ENCODE measurements around the gene RHBDL1. TPM values are rescaled to one million over a fixed set of nuclear protein-coding genes. Genes with fewer than 3 reads are reported as not detected.

Gene RHBDL1
- total RNA-seq, 1 experiment from 2014 or later: 2.9 TPM

GRCh38 chr16:722835-723633 lies 47.6 kb downstream of the RHBDL1 start:
- Histone ChIP-seq H3K4me1 (peaks cover 25% of the 10 kb centered on the region), H3K4me3 (ENCODE audit: low read depth, low read length) (no peak overlapping the region), H3K9me3 (no peaks in the 10 kb centered on the region), H3K36me3 (ENCODE audit: control insufficient read depth, insufficient read depth, low read length) (no peaks in the 10 kb centered on the region), H3K27me3 (replicated peaks; ENCODE audit: control insufficient read depth, insufficient read depth, low read length) (no peaks in the 10 kb centered on the region)
- TF ChIP-seq CTCF (IDR thresholded peaks at IDR 0.05; ENCODE audit: insufficient read depth in 1 of 2, low read depth in 1 of 2, low read length in 1 of 2, severe bottlenecking in 1 of 2, unreplicated experiment in 1 of 2): no peak
- ChIA-PET CTCF (no interaction called here), POLR2A (no interaction called here)
- intact Hi-C loops (cut with micrococcal nuclease; ENCODE audit: unreplicated experiment): no loop called here
- BruUV-seq (replicated peaks): no TSS peak
- no peaks in the 10 kb centered on the region for H3K9me3 Mint-ChIP-seq (ENCODE audit: unreplicated experiment)
- no peaks in the 10 kb centered on the region for H3K4me1 Mint-ChIP-seq (ENCODE audit: low read depth, unreplicated experiment)
- H3K4me3 Mint-ChIP-seq (ENCODE audit: unreplicated experiment): peak overlapping the region; percentile 24
- no peak for DNase-seq
- peaks cover 6% of the 10 kb centered on the region for H3K36me3 Mint-ChIP-seq (ENCODE audit: insufficient read depth, unreplicated experiment)
- no peaks in the 10 kb centered on the region for H3K27me3 Mint-ChIP-seq (ENCODE audit: insufficient read depth, unreplicated experiment)
- H3K27ac Mint-ChIP-seq (ENCODE audit: unreplicated experiment): no peak overlapping the region

- H3K9me3 Mint-ChIP-seq (ENCODE audit: unreplicated experiment): no peaks in the 10 kb centered on the region
- no peak overlapping the region for H3K27ac Mint-ChIP-seq (ENCODE audit: unreplicated experiment)
- no peak overlapping the region for H3K4me3 Mint-ChIP-seq (ENCODE audit: unreplicated experiment)
- Histone ChIP-seq H3K9me3 (no peaks in the 10 kb centered on the region), H3K4me1 (peaks cover 24% of the 10 kb centered on the region), H3K4me3 (ENCODE audit: low read depth, low read length) (no peak overlapping the region), H3K36me3 (ENCODE audit: control insufficient read depth, insufficient read depth, low read length) (no peaks in the 10 kb centered on the region), H3K27me3 (replicated peaks; ENCODE audit: control insufficient read depth, insufficient read depth, low read length) (no peaks in the 10 kb centered on the region)
- peaks cover 6% of the 10 kb centered on the region for H3K36me3 Mint-ChIP-seq (ENCODE audit: insufficient read depth, unreplicated experiment)
- intact Hi-C loops (cut with micrococcal nuclease; ENCODE audit: unreplicated experiment): no loop called here
- BruUV-seq (replicated peaks): no TSS peak
- H3K27me3 Mint-ChIP-seq (ENCODE audit: insufficient read depth, unreplicated experiment): no peaks in the 10 kb centered on the region
- no peak for TF ChIP-seq CTCF (IDR thresholded peaks at IDR 0.05; ENCODE audit: insufficient read depth in 1 of 2, low read depth in 1 of 2, low read length in 1 of 2, severe bottlenecking in 1 of 2, unreplicated experiment in 1 of 2)
- DNase-seq: no peak
- POLR2A ChIA-PET: no interaction called here
- CTCF ChIA-PET: interaction anchor here (0.7 kb wide), 1 partner anchor 9 kb away, joined by 4 read pairs; no protein-coding TSS in a partner anchor
- H3K4me1 Mint-ChIP-seq (ENCODE audit: low read depth, unreplicated experiment): no peaks in the 10 kb centered on the region
Observed at GRCh38 chr16:723695-724094, 48.2 kb downstream of the RHBDL1 start.

- H3K27me3 ChIP-seq (replicated peaks; ENCODE audit: control insufficient read depth, insufficient read depth, low read length): no peaks in the 10 kb centered on the region
- no peaks in the 10 kb centered on the region for H3K9me3 ChIP-seq
- Mint-ChIP-seq H3K27ac (ENCODE audit: unreplicated experiment) (no peak overlapping the region), H3K9me3 (ENCODE audit: unreplicated experiment) (no peaks in the 10 kb centered on the region), H3K4me3 (ENCODE audit: unreplicated experiment) (no peak overlapping the region), H3K4me1 (ENCODE audit: low read depth, unreplicated experiment) (no peaks in the 10 kb centered on the region), H3K27me3 (ENCODE audit: insufficient read depth, unreplicated experiment) (no peaks in the 10 kb centered on the region), H3K36me3 (ENCODE audit: insufficient read depth, unreplicated experiment) (peaks cover 8% of the 10 kb centered on the region)
- H3K36me3 ChIP-seq (ENCODE audit: control insufficient read depth, insufficient read depth, low read length): no peaks in the 10 kb centered on the region
- H3K4me1 ChIP-seq: peaks cover 17% of the 10 kb centered on the region
- POLR2A ChIA-PET: no interaction called here
- BruUV-seq (replicated peaks): no TSS peak
- CTCF ChIA-PET: interaction anchor here (0.6 to 1.0 kb wide), 4 partner anchors 8 to 76 kb away, joined by 3 to 12 read pairs (median 4); no protein-coding TSS in a partner anchor
- H3K4me3 ChIP-seq (ENCODE audit: low read depth, low read length): no peak overlapping the region
- intact Hi-C loops (cut with micrococcal nuclease; ENCODE audit: unreplicated experiment): no loop called here
- TF ChIP-seq CTCF (IDR thresholded peaks at IDR 0.05; ENCODE audit: insufficient read depth in 1 of 2, low read depth in 1 of 2, low read length in 1 of 2, severe bottlenecking in 1 of 2, unreplicated experiment in 1 of 2): no peak
- no peak for DNase-seq
Observed at GRCh38 chr16:724188-725040, 48.9 kb downstream of the RHBDL1 start.

All from Caco-2 (cell line).